HAP-1 (cell line): ENCODE results near the gene STX1B.

Source experiments
- DNase-seq, 2 experiments: peaks; one replicate each; pipeline ENCODE4 v3.0.0-alpha.2; 2016 to 2020; ENCODE audit warnings: low spot score in 2 of 2
- H3K27me3 ChIP-seq: fragments of 250-450 bp; sonication (Bioruptor Pico); 2 replicates; pipeline ENCODE4 v1.5.1; 2020; ENCODE audit warnings: low read depth, mild to moderate bottlenecking, moderate library complexity
- H3K36me3 ChIP-seq: fragments of 250-450 bp; sonication (Bioruptor Pico); replicated peaks from 2 replicates; pipeline ENCODE4 v1.5.1; 2020; ENCODE audit warnings: mild to moderate bottlenecking
- H3K4me1 ChIP-seq: fragments of 250-450 bp; sonication (Bioruptor Pico); 2 replicates; pipeline ENCODE4 v1.5.1; 2020; ENCODE audit warnings: mild to moderate bottlenecking
- H3K4me3 ChIP-seq: fragments of 250-450 bp; sonication (Bioruptor Pico); 2 replicates; pipeline ENCODE4 v1.5.1; 2020; ENCODE audit warnings: mild to moderate bottlenecking, moderate library complexity
- H3K9me3 ChIP-seq: fragments of 250-450 bp; sonication (Bioruptor Pico); 2 replicates; pipeline ENCODE4 v1.5.1; 2020; ENCODE audit warnings: mild to moderate bottlenecking, moderate library complexity
- in situ Hi-C: fragments of 300-500 bp; cut with MboI; formaldehyde crosslinking; loops from 3 replicates; pipeline ENCODE4 v1.14.3; 2020; ENCODE audit warnings: low sequenced_read_pairs, inconsistent platforms, mixed read lengths

Gene STX1B

GRCh38 chr16:30996985-30997724, 13.3 kb downstream of the STX1B start:
- in situ Hi-C loops = loop anchor here (10.0 kb wide), 2 partner anchors 448 to 868 kb away; partner anchors contain the start of gene ZNF843
- no peaks in the 10 kb centered on the region for H3K27me3 ChIP-seq
- H3K4me1 ChIP-seq = no peaks in the 10 kb centered on the region
- H3K9me3 ChIP-seq = no peaks in the 10 kb centered on the region
- peak; percentile 42 to 85 for DNase-seq
- no peaks in the 10 kb centered on the region for H3K36me3 ChIP-seq
- peak overlapping the region; percentile 9; the same call in 1 of the 2 replicates for H3K4me3 ChIP-seq

- DNase-seq = no peak
- no peaks in the 10 kb centered on the region for H3K27me3 ChIP-seq
- no peaks in the 10 kb centered on the region for H3K4me1 ChIP-seq
- in situ Hi-C loops = loop anchor here (10.0 kb wide), 2 partner anchors 448 to 868 kb away; partner anchors contain the start of gene ZNF843
- no peaks in the 10 kb centered on the region for H3K36me3 ChIP-seq
- no peak overlapping the region for H3K4me3 ChIP-seq
- no peaks in the 10 kb centered on the region for H3K9me3 ChIP-seq
Measured at GRCh38 chr16:30996324-30996984, 14.0 kb downstream of the STX1B start.

GRCh38 chr16:30995927-30996323, 14.5 kb downstream of the STX1B start:
- Histone ChIP-seq H3K4me3 (no peak overlapping the region), H3K4me1 (no peaks in the 10 kb centered on the region), H3K36me3 (no peaks in the 10 kb centered on the region), H3K27me3 (no peaks in the 10 kb centered on the region), H3K9me3 (no peaks in the 10 kb centered on the region)
- in situ Hi-C loops = loop anchor here (10.0 kb wide), 2 partner anchors 449 to 869 kb away; partner anchors contain the start of gene ZNF843
- no peak for DNase-seq

- H3K9me3 ChIP-seq = no peaks in the 10 kb centered on the region
- H3K36me3 ChIP-seq = no peaks in the 10 kb centered on the region
- H3K4me1 ChIP-seq = no peaks in the 10 kb centered on the region
- DNase-seq = no peak
- in situ Hi-C loops = loop anchor here (10.0 kb wide), 2 partner anchors 452 to 872 kb away; partner anchors contain the start of gene ZNF843
- H3K4me3 ChIP-seq = no peak overlapping the region
- H3K27me3 ChIP-seq = no peaks in the 10 kb centered on the region
Measured at GRCh38 chr16:30992931-30993816, 17.3 kb downstream of the STX1B start.

- no peak for DNase-seq
- no peaks in the 10 kb centered on the region for H3K4me1 ChIP-seq
- in situ Hi-C loops = loop anchor here (10.0 kb wide), 2 partner anchors 452 to 872 kb away; partner anchors contain the start of gene ZNF843
- no peaks in the 10 kb centered on the region for H3K9me3 ChIP-seq
- H3K4me3 ChIP-seq = no peak overlapping the region
- H3K36me3 ChIP-seq = no peaks in the 10 kb centered on the region
- H3K27me3 ChIP-seq = no peaks in the 10 kb centered on the region
Measured at GRCh38 chr16:30992276-30992780, 18.1 kb downstream of the STX1B start.

- Histone ChIP-seq H3K9me3 (no peaks in the 10 kb centered on the region), H3K27me3 (no peaks in the 10 kb centered on the region), H3K4me1 (no peaks in the 10 kb centered on the region), H3K4me3 (no peak overlapping the region), H3K36me3 (0 out of 2 replicates have a peak, but pooled peaks cover under 1% of the 10 kb centered on the region)
- DNase-seq = no peak
- in situ Hi-C loops = loop anchor here (10.0 kb wide), 2 partner anchors 454 to 874 kb away; partner anchors contain the start of gene ZNF843
Measured at GRCh38 chr16:30991052-30991451, 19.4 kb downstream of the STX1B start.

GRCh38 chr16:30990105-30990504, 20.3 kb downstream of the STX1B start:
- H3K36me3 ChIP-seq = peaks cover 4% of the 10 kb centered on the region; the same call in 1 of the 2 replicates
- H3K9me3 ChIP-seq = no peaks in the 10 kb centered on the region
- in situ Hi-C loops = loop anchor here (10.0 kb wide), 2 partner anchors 455 to 875 kb away; partner anchors contain the start of gene ZNF843
- peaks cover 1% of the 10 kb centered on the region; the same call in 1 of the 2 replicates for H3K4me1 ChIP-seq
- no peaks in the 10 kb centered on the region for H3K27me3 ChIP-seq
- no peak for DNase-seq
- no peak overlapping the region for H3K4me3 ChIP-seq

- H3K36me3 ChIP-seq = peaks cover 6% of the 10 kb centered on the region; the same call in 1 of the 2 replicates
- H3K27me3 ChIP-seq = no peaks in the 10 kb centered on the region
- DNase-seq = no peak
- H3K4me1 ChIP-seq = peaks cover 3% of the 10 kb centered on the region; the same call in 1 of the 2 replicates
- in situ Hi-C loops = loop anchor here (10.0 kb wide), 2 partner anchors 455 to 875 kb away; partner anchors contain the start of gene ZNF843
- no peak overlapping the region for H3K4me3 ChIP-seq
- no peaks in the 10 kb centered on the region for H3K9me3 ChIP-seq
Measured at GRCh38 chr16:30989469-30990047, 20.9 kb downstream of the STX1B start.

- no peaks in the 10 kb centered on the region for H3K9me3 ChIP-seq
- DNase-seq = no peak
- no peaks in the 10 kb centered on the region for H3K27me3 ChIP-seq
- H3K4me3 ChIP-seq = no peak overlapping the region
- in situ Hi-C loops = no loop called here
- H3K36me3 ChIP-seq = peaks cover 17% of the 10 kb centered on the region
- H3K4me1 ChIP-seq = peaks cover 3% of the 10 kb centered on the region; the same call in 1 of the 2 replicates
Measured at GRCh38 chr16:30987581-30988190, 22.8 kb downstream of the STX1B start.

- in situ Hi-C loops = no loop called here
Measured at GRCh38 chr16:30986129-30986991, 24.1 kb downstream of the STX1B start.

GRCh38 chr16:30985401-30986128, 24.9 kb downstream of the STX1B start:
- H3K9me3 ChIP-seq = no peaks in the 10 kb centered on the region
- peaks cover 24% of the 10 kb centered on the region for H3K36me3 ChIP-seq
- H3K4me3 ChIP-seq = no peak overlapping the region
- no peak for DNase-seq
- in situ Hi-C loops = no loop called here
- H3K27me3 ChIP-seq = no peaks in the 10 kb centered on the region
- H3K4me1 ChIP-seq = peaks cover 3% of the 10 kb centered on the region; the same call in 1 of the 2 replicates

More at GRCh38 chr16:30986129-30986991, 24.1 kb downstream of the STX1B start:
- H3K36me3 ChIP-seq = peaks cover 19% of the 10 kb centered on the region
- no peaks in the 10 kb centered on the region for H3K27me3 ChIP-seq
- peaks cover 3% of the 10 kb centered on the region; the same call in 1 of the 2 replicates for H3K4me1 ChIP-seq
- DNase-seq = no peak
- H3K4me3 ChIP-seq = no peak overlapping the region
- no peaks in the 10 kb centered on the region for H3K9me3 ChIP-seq
